Urothelium cell line (cell line): ENCODE results near the gene ZNF536.
"Not testable (repeated sequence)": the region's sequence is repeated elsewhere in the genome, so short reads cannot be mapped to it uniquely, and the experiment has no call there.

Experiments
- DNase-seq: peaks from one replicate; pipeline ENCODE4 v3.0.0; 2011; ENCODE audit warnings: low spot score, mixed read lengths
- FAIRE-seq: peaks from 2 replicates; lab custom pipeline; 2011; peaks lifted over from hg19 to GRCh38; lab: Jason Lieb, UNC

ZNF536 gene

DNA sequence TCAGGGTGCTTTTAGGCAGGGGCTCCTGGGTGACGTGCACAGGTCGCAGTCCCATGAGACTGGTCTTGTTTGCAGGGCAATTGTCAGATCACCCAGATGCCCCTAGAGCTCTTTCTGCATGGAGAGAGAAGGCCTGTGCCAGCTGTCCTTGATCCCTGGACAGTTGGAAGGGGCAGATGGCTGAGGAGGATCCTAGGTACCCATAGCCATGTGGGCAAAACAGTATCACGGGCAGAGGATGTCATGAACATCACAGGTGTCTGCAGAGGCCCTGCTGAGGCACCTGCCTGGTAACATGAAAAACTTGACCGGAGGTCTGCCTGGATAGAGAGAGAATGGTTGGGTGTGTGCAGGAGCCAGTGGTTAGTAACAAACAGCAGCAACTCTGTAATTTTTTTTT is 99.3 kb downstream of the ZNF536 start:
- DNase-seq = no peak
- FAIRE-seq = no peak

- no peak for DNase-seq
- FAIRE-seq = no peak
These were observed 101.2 kb downstream of the ZNF536 start for GRCh38 chr19:30473334-30473867.

- DNase-seq = no peak
- FAIRE-seq = no peak
These were observed 104.8 kb downstream of the ZNF536 start for GRCh38 chr19:30476997-30477396.

DNA sequence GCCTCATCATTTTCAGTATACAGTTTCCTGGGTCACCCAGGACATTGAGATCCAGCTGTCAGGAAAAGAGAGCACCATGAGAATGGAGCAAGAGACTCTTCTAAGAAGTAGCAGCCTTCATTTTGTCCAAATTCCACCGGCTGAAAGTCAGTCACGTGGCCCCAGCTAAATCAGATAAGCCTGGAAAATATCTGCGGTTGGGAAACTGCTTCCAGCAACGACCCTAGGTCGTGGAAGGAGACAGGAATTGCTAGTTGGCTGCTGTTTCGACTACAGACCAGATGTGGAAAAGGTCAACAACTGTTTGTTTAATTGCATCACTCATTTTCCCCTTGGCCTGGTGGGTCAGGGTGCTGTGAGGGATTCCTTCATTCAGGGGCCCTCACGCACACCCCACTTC is 107.0 kb downstream of the ZNF536 start:
- DNase-seq (no peak), FAIRE-seq (no peak)

- DNase-seq = no peak
- FAIRE-seq = no peak
These were observed 107.9 kb downstream of the ZNF536 start for GRCh38 chr19:30480097-30480496.

GRCh38 chr19:30481063-30481462 is 108.9 kb downstream of the ZNF536 start:
- DNase-seq (no peak), FAIRE-seq (no peak)

DNA sequence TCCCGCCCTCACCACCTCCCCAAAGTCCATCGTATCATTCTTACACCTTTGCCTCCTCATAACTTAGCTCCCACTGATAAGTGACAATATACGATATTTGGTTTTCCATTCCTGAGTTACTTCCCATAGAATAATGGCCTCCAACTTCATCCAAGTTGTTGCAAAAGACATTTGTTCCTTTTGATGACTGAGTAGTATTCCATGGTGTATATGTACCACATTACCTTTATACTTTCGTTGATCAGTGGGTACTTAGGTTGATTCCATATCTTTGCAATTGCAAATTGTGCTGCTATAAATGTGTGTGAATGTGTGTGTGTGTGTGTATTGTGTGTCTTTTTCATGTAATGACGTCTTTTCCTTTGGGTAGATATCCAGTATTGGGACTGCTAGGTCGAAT is 109.6 kb downstream of the ZNF536 start:
- DNase-seq = no peak
- FAIRE-seq = peak; percentile 48

DNA sequence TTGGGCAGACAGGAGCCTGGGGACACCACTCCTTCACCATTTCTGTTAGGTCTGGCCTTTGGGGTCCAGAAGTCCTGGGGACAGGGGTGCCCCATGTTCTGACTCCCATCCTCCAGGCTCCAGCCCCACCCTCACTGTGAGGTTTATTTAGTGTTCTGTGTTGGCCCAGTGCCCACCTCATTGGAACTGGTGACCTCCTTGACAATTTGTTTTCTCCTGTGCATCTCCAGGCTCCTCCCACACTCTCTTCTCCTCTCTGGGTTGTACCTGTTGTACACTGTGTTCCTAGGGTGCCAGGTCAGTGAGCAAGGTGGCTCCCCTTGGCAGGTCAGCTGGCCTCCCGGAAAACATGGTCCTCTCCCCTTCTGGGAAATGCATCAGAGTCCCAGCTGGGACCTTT is 110.8 kb downstream of the ZNF536 start:
- no peak for FAIRE-seq

DNA sequence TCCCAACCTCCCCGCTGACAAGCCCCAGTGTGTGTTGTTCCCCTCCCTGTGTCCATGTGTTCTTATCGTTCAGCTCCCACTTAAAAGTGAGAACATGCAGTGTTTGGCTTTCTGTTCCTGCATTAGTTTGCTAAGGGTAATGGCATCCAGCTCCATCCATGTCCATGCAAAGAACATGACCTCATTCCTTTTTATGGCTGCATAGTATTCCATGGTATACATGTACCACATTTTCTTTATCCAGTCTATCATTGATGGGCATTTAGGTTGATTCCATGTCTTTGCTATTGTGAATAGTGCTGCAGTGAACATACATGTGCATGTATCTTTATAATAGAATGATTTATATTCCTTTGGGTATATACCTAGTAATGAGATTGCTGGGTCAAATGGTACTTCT is 114.1 kb downstream of the ZNF536 start:
- DNase-seq, FAIRE-seq: not testable (repeated sequence)

More for the DNA sequence above, 110.8 kb downstream of the ZNF536 start:
- no peak for DNase-seq

GRCh38 chr19:30487178-30487577 is 115.0 kb downstream of the ZNF536 start:
- DNase-seq (no peak), FAIRE-seq (no peak)

DNA sequence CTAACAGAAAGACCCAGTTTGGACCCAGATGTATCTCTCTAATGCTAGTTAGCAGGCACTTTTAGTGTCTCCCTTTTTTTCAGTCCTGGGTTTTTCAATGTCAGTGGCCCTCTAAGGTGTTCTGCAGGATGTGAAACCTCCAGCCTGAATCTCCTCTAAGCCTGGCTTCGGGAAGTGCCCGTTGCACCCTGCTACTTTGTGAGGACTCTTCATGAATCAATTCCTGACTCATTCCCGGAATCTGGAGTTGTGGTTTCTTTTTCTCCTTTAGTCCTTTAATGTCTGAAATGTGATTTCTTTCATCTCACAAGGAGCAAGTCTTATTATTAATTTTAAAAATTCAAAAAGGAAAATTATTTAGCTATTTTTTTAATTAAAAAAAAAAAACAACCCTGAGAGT is 116.0 kb downstream of the ZNF536 start:
- peak; percentile 40 for DNase-seq
- no peak for FAIRE-seq

DNA sequence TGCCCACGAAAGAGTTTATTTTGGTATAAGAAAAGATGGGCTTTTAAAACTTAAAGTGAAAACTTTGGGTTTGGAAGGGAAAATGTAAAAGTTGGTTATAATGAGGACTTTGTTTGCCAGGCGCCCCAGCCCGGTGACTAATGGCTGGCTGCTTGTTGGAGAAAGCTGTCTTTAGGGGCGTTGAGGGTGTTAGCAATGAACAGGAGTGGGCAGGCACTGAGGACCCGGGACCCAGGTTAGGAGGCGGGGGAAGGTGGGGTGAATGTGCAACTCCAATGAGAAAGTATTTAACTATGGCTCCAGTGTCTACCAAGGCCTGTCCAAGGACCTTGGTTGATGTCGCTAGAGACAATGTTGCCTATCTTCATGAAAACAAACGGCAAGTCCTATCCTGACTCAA is 118.6 kb downstream of the ZNF536 start:
- no peak for DNase-seq

GRCh38 chr19:30492586-30493270 is 120.5 kb downstream of the ZNF536 start:
- no peak for FAIRE-seq
- DNase-seq = no peak

More for the DNA sequence above, 118.6 kb downstream of the ZNF536 start:
- FAIRE-seq = no peak

DNA sequence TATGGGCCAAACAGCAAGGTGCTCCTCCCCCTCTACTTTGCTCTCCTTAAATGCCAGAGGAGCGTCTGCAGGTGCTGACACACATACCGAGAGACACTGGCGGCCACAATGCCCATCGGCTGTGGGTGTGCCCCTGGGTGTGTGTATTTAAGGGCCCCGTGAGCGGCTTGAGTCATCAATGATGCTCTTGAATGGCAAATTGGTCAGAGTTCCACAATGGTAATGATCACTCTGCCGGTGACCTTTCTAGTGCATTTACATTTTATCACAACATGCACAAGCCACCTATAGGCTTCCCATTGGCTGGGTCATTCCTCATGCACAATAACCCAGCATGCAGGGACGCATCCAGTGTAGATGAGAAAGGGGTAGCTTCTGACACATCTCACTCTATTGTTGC is 124.8 kb downstream of the ZNF536 start:
- DNase-seq (no peak), FAIRE-seq (no peak)

DNA sequence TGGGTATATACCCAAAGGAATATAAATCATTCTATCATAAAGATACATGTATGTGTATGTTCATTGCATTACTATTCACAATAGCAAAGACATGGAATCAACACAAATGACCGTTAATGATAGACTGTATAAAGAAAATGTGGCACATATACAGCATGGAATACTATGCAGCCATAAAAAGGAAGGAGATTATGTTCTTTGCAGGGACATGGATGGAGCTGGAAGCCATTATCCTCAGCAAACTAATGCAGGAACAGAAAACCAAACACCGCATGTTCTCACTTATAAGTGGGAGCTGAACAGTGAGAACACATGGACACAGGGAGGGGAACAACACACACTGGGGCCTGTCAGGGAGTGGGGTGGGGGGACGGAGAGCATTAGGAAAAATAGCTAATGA is 125.9 kb downstream of the ZNF536 start:
- DNase-seq, FAIRE-seq: not testable (repeated sequence)

GRCh38 chr19:30498707-30499106 is 126.5 kb downstream of the ZNF536 start:
- no peak for FAIRE-seq
- no peak for DNase-seq

- DNase-seq (no peak), FAIRE-seq (no peak)
These were observed 132.1 kb downstream of the ZNF536 start for GRCh38 chr19:30504272-30504671.

DNA sequence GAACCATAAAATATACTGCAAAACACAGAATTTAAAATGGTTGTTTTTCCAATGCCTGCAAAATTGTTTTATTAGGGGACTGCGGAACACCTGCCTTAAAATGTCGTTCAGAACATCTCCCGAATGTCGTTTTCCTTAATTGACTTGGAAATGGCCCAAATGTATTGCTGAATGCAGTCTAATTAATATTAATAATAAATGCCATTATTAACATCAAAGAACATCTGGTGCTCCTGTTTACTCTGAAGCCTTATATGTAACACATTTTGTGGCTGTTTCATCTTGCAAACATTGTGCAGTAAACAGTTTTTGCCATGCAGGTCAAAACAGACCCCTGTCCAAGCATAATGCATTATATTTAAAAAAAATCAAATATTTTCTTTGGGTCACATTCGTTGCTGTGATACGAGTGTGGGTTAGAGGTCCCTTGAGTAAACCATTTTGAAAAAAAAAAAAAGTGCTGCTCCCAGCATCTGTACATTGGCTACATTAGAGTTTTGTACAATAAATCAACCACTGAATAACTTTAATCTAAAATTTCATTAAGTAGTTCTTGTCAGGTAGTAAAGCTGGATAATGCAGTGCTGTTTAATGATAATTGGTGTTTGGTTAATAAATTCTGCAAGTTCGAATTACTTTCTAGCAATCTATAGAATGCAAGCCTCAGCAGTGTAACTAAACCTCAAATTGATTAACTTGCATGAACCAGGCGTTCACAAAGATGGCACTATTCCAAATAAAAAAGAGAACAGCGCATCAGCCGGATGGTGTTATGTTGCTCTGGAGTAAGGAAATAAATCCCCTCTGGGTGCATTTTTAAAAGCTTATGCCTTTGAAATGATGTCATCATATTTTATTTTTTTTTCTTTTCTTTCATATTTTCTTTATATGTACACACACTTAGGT is 140.2 kb downstream of the ZNF536 start:
- FAIRE-seq (no peak), DNase-seq (no peak)

- FAIRE-seq = no peak
- DNase-seq = no peak
These were observed 140.9 kb downstream of the ZNF536 start for GRCh38 chr19:30513082-30513411.

DNA sequence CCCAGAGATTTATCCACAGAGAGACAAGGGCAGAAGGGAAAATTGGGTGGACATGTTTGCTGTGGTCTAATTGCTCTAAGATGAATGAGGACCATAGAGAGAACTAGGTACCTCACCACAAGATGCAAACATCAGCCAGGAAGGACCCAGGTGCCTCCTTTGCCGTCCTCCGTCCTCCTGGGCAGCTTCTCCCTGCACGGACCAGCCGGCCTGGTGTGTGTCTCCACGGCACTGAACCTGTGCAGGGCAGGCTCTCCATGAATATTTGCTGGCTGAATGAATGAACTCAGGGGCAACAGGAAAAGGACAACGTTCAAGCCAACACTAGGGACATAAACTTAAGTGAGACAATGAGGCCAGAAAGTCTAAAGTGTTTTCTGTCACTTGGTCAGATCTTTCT is 143.9 kb downstream of the ZNF536 start:
- FAIRE-seq (no peak), DNase-seq (no peak)

- FAIRE-seq = no peak
- DNase-seq = no peak
These were observed 144.3 kb downstream of the ZNF536 start for GRCh38 chr19:30516531-30516930.
